ENCODE measurements around the gene CATSPERB. TPM values are rescaled to one million over a fixed set of nuclear protein-coding genes. Genes with fewer than 3 reads are reported as not detected.
"Not testable (repeated sequence)": the region's sequence is repeated elsewhere in the genome, so short reads cannot be mapped to it uniquely, and the experiment has no call there.

CATSPERB gene
- total and polyA plus RNA-seq, 10 of the 15 experiments (the other 5 are each of a cell fraction or from before 2014, with no cell fraction given): not detected

DNA sequence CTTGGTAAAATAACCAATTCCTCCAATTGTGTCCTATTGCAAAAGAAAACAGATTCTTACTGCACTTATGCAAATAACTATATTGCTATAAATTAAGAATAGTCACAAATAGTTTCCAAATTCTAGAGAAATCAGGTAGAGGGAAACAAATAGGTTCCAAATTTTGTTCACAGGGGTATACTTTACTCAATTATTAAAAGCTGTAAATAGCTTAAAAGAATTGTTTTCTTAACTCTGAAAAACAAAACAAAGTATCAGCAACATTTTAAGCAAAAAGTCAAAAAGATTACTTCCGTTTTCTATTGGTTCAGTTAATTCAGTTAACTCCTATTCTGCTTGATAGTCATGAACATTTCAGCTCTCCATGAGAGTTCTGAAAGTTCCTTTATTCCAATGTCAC is 136.2 kb downstream of the CATSPERB start:
- POLR2A ChIA-PET: no interaction called here
- H2AFZ ChIP-seq (ENCODE audit: control insufficient read depth, low read depth, low read length): no peak overlapping the region
- CTCF ChIA-PET: interaction anchor here (0.6 kb wide), 1 partner anchor 1136 kb away, joined by 3 read pairs; no protein-coding TSS in a partner anchor
- no peaks in the 10 kb centered on the region for H4K20me1 ChIP-seq (ENCODE audit: control insufficient read depth, insufficient read depth)
- TF ChIP-seq, protein P1, sequence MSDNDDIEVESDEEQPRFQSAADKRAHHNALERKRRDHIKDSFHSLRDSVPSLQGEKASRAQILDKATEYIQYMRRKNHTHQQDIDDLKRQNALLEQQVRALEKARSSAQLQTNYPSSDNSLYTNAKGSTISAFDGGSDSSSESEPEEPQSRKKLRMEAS (IDR thresholded peaks at IDR 0.05; ENCODE audit: low read depth, low read length): no peak
- TF ChIP-seq IRF4 (IDR thresholded peaks at IDR 0.05; ENCODE audit: low read depth, low read length) (no peak), RBBP5 (conservative IDR thresholded peaks at IDR 0.05) (no peak)
- no peak overlapping the region for H3K9ac ChIP-seq (ENCODE audit: control insufficient read depth, insufficient read depth, low read length)
- no peaks in the 10 kb centered on the region for H3K36me3 ChIP-seq (ENCODE audit: control insufficient read depth in 2 of 2, insufficient read depth in 2 of 2, low read length in 1 of 2)
- intact Hi-C loops (cut with micrococcal nuclease; ENCODE audit: unreplicated experiment) (no loop called here), in situ Hi-C loops (cut with MboI) (no loop called here)
- no peak overlapping the region for H3K27ac ChIP-seq (ENCODE audit: control insufficient read depth, insufficient read depth)
- no peak for ATAC-seq
- RAD21 ChIA-PET (ENCODE audit: unreplicated experiment): no interaction called here
- SMC1A ChIA-PET (ENCODE audit: uncharacterized antibody, unreplicated experiment): interaction anchor here (0.8 kb wide), 1 partner anchor 13 kb away, joined by 3 read pairs; no protein-coding TSS in a partner anchor
- no peak for FAIRE-seq
- WGBS (ENCODE audit: insufficient coverage, insufficient replicate concordance, low lambda C conversion rate, missing lambda C conversion rate): 38% methylated on average over 1 of the region's 1 CpG
- no peaks in the 10 kb centered on the region for H3K79me2 ChIP-seq (ENCODE audit: control insufficient read depth, insufficient read depth, low read length)
- H3K4me1 ChIP-seq (ENCODE audit: control insufficient read depth, insufficient read depth, low read length): no peaks in the 10 kb centered on the region
- no peak for DNase-seq (ENCODE audit: low read depth, low spot score)
- no peak overlapping the region for H3K4me3 ChIP-seq
- no TSS peak for BruUV-seq (replicated peaks)
- H3K27me3 ChIP-seq (replicated peaks in 1 of 2; ENCODE audit: control insufficient read depth in 2 of 2, insufficient read depth in 2 of 2, low read length in 1 of 2): no peaks in the 10 kb centered on the region
- no peaks in the 10 kb centered on the region for H3K9me3 ChIP-seq (replicated peaks; ENCODE audit: control insufficient read depth, insufficient read depth, low read length)
- no peak overlapping the region for H3K4me2 ChIP-seq (ENCODE audit: control insufficient read depth, insufficient read depth)

DNA sequence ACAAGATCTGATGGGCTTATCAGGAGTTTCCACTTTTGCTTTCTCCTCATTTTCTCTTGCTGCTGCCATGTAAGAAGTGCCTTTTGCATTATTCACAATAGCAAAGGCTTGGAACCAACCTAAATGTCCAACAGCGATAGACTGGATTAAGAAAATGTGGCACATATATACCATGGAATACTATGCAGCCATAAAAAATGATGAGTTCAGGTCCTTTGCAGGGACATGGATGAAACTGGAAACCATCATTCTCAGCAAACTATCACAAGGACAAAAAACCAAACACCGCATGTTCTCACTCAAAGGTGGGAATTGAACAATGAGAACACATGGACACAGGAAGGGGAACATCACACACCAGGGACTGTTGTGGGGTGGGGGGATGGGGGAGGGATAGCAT is 137.9 kb downstream of the CATSPERB start:
- in situ Hi-C loops (cut with MboI); FAIRE-seq: not testable (repeated sequence)
- SMC1A ChIA-PET (ENCODE audit: uncharacterized antibody, unreplicated experiment): interaction anchor here (0.6 kb wide), 1 partner anchor 1214 kb away, joined by 3 read pairs; no protein-coding TSS in a partner anchor

More for the DNA sequence above, 137.9 kb downstream of the CATSPERB start:
- RAD21 ChIA-PET (ENCODE audit: unreplicated experiment); intact Hi-C loops (cut with micrococcal nuclease; ENCODE audit: unreplicated experiment); H2AFZ ChIP-seq (ENCODE audit: control insufficient read depth, low read depth, low read length); H3K9me3 ChIP-seq (replicated peaks; ENCODE audit: control insufficient read depth, insufficient read depth, low read length); H3K36me3 ChIP-seq (ENCODE audit: control insufficient read depth in 2 of 2, insufficient read depth in 2 of 2, low read length in 1 of 2); H4K20me1 ChIP-seq (ENCODE audit: control insufficient read depth, insufficient read depth); ATAC-seq; H3K4me2 ChIP-seq (ENCODE audit: control insufficient read depth, insufficient read depth); H3K27ac ChIP-seq (ENCODE audit: control insufficient read depth, insufficient read depth); H3K4me1 ChIP-seq (ENCODE audit: control insufficient read depth, insufficient read depth, low read length); H3K79me2 ChIP-seq (ENCODE audit: control insufficient read depth, insufficient read depth, low read length); POLR2A ChIA-PET; DNase-seq (ENCODE audit: low read depth, low spot score); H3K27me3 ChIP-seq (replicated peaks in 1 of 2; ENCODE audit: control insufficient read depth in 2 of 2, insufficient read depth in 2 of 2, low read length in 1 of 2); BruUV-seq (replicated peaks); H3K4me3 ChIP-seq; H3K9ac ChIP-seq (ENCODE audit: control insufficient read depth, insufficient read depth, low read length); CTCF ChIA-PET: not testable (repeated sequence)
- 52% methylated on average over 2 of the region's 2 CpGs for WGBS (ENCODE audit: insufficient coverage, insufficient replicate concordance, low lambda C conversion rate, missing lambda C conversion rate)

Measured in GM12878 (cell line).